Measurements from ENCODE around the gene PAX5.
A peak's percentile ranks its signal among the peaks of the same experiment; 100 is the strongest.

The PAX5 gene

DNA sequence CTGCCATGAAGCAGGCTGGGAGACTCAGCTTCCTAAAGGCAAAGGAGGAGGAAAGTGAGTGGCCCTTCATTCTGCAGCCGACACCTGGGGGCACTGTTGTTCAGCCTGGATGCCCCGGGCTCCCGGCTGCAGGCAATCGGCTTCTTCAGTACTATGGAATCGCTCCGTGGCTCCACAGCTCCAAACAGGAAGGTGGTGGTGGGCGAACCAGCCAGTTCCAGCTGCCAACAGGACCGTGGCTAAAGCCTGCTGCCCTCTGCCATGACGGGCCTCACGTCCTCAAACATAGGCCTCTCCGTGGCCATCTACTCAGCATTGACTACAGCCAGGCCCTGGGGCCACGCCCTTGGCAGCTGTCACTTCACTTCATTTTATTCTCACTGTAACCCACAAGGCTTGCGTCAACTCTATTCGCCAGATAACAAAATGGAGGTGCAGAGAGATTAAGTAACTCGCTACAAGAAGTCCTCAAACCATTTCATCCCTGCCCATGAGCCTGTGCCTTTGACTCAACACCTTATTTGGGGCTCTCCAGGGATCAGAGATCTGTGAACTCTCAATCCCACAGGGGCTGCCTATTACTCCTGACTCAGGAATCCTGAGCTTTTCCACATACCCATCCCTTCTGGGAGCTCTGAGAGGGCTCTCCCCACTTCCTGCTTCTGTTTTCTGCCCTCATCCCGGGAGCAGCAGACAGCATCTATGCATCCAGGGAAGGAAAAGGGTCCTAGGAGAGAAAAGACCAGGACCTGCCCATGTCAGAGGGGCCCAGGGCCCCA is 38.0 kb downstream of the PAX5 start:
- peak; percentile 33 for DNase-seq (ENCODE audit: low read depth)
- TF ChIP-seq, protein P1, sequence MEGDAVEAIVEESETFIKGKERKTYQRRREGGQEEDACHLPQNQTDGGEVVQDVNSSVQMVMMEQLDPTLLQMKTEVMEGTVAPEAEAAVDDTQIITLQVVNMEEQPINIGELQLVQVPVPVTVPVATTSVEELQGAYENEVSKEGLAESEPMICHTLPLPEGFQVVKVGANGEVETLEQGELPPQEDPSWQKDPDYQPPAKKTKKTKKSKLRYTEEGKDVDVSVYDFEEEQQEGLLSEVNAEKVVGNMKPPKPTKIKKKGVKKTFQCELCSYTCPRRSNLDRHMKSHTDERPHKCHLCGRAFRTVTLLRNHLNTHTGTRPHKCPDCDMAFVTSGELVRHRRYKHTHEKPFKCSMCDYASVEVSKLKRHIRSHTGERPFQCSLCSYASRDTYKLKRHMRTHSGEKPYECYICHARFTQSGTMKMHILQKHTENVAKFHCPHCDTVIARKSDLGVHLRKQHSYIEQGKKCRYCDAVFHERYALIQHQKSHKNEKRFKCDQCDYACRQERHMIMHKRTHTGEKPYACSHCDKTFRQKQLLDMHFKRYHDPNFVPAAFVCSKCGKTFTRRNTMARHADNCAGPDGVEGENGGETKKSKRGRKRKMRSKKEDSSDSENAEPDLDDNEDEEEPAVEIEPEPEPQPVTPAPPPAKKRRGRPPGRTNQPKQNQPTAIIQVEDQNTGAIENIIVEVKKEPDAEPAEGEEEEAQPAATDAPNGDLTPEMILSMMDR (IDR thresholded peaks at IDR 0.05; ENCODE audit: control insufficient read depth, extremely low read depth, insufficient read depth) = peak; percentile 87
- no peak overlapping the region for H3K4me3 ChIP-seq (ENCODE audit: low read depth, low read length)

DNA sequence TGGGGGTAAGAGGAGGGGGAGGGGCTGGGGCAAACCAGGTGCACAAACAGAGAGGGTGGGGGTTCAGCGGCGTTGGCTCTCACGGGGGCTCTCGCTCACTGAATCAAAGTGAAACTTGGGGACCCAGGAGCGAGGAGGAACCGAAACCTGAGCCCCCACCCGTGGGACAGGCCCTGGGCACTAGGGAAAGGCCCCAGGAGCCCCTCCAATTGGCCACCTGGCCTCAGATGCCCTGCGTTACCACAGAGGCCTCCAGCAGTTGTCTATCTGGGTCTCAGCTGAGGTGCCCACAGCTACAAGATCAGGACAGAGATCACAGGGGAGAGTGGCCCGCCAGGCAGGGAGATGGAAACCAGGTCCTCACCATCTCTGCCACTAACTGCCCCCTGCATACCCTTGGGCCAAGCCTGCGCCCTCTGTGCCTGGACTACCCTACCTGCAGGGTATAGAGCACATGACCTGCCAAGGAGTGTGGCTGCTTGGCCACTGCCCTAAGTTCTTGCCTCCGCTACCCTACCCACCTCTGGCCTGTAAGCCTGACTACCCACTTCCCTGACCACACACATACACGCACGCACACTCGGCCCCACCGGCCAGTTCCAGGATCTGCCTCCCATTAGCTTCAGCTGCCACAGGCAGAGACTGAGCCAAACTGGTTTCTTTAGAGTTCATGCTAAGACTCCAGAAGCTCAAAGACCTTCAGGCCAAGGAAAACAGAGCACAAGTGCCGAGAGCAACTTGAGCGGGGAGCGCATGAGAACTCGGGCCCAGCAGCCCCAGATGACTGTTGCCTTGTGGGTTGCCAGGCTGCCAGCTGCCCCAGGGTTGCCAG is 39.9 kb downstream of the PAX5 start:
- no peak for DNase-seq (ENCODE audit: low read depth)
- TF ChIP-seq, protein P1 (IDR thresholded peaks at IDR 0.05; ENCODE audit: control insufficient read depth, extremely low read depth, insufficient read depth) = no peak
- no peak overlapping the region for H3K4me3 ChIP-seq (ENCODE audit: low read depth, low read length)

DNA sequence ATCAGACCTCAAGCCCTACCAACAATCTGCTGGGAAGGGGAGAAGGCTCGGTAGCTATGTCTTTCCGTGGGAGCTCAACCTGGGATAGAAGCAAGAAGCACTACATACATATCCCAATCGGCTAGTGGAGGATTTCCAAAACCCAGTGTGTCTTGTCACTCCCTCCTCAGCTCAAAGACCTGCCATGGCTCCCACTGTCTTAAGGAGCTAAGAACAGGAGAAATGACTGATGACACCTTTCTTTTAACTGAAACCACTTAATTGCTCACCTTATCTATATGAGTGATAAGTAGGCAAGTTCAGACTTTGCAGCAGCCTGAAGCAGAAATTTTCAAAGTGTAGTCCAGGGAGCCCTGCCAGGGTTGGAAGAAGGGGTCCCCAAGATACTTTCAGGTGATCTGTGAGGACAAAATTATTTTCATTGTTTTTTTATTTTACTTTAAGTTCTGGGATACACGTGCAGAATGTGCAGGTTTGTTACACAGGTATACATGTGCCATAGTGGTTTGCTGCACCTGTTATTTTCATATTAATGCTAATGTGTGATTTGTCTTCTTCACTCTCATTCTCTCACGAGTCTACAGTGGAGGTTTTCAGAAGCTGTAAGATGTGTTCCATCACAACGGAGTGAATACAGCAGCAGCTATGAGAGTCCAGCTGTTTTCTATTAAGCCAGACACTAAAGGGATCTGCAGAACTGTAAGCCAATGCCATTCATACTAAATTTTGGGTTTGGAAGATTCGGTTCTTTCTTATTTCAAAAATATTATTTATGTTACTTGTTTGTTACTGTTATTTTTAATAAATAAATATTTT is 41.4 kb downstream of the PAX5 start:
- no peak for DNase-seq (ENCODE audit: low read depth)
- no peak overlapping the region for H3K4me3 ChIP-seq (ENCODE audit: low read depth, low read length)
- TF ChIP-seq, protein P1 (IDR thresholded peaks at IDR 0.05; ENCODE audit: control insufficient read depth, extremely low read depth, insufficient read depth) = no peak

- DNase-seq (ENCODE audit: low read depth) = peak; percentile 1
- no peak overlapping the region for H3K4me3 ChIP-seq (ENCODE audit: low read depth, low read length)
- TF ChIP-seq, protein P1 (IDR thresholded peaks at IDR 0.05; ENCODE audit: control insufficient read depth, extremely low read depth, insufficient read depth) = peak; percentile 71
These were observed 42.4 kb downstream of the PAX5 start for GRCh38 chr9:36991516-36992134.

DNA sequence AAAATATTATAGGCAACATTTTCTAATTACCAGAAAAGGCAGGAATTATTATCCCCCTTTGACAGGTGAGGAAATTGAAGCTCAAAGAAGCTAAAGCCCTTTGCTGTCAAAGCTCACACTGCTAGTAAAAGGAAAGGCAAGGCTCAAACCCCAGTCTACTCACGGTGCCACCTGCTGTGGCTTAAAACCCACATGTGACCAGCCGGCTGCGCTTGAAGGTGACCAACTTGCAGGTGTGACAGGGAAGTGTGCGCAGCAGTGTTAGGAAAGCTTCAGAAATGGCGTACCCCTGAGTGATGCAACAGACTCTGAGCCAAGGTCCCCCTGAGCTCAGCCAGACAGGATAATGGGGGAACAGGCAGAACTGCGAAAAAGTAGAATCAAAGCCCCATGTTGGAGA is 45.2 kb downstream of the PAX5 start:
- no peak overlapping the region for H3K4me3 ChIP-seq (ENCODE audit: low read depth, low read length)
- TF ChIP-seq, protein P1 (IDR thresholded peaks at IDR 0.05; ENCODE audit: control insufficient read depth, extremely low read depth, insufficient read depth) = no peak
- no peak for DNase-seq (ENCODE audit: low read depth)

DNA sequence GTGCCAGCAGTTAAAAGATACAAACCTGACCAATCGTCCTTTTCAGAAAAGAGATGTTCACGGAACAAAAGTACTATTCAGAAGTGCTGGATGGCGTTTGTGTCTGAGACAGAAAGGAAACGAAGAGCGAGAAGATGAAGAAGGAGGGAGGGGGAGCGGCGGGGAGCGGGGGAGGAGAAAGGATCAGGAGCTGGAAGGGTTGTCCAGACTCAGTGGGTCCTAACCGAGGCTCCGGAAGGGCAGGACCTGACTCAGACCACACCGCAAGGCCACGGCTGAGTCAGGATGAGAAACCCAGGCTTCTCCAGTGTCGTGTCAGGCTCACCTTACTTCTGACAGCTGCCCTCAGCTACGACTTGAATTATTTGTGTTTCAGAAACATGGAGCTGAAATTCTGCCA is 46.2 kb downstream of the PAX5 start:
- TF ChIP-seq, protein P1 (IDR thresholded peaks at IDR 0.05; ENCODE audit: control insufficient read depth, extremely low read depth, insufficient read depth) = no peak
- no peak for DNase-seq (ENCODE audit: low read depth)

More for the DNA sequence above, 46.2 kb downstream of the PAX5 start:
- H3K4me3 ChIP-seq (ENCODE audit: low read depth, low read length) = no peak overlapping the region
